Right lobe of liver (tissue), 4 donors: ENCODE measurements around the gene KRTAP9-8.

ENCODE experiments used
- CTCF ChIP-seq, 4 donors: fragments of 200-600 bp in 3 of 4; fragments of 450-650 bp in 1 of 4; IDR thresholded peaks; one replicate each; pipeline versions ENCODE4 v1.5.1 to v1.8.0; 2016 to 2022; ENCODE audit warnings: antibody characterized with exemption in 4 of 4, mild to moderate bottlenecking in 2 of 4
- POLR2A ChIP-seq: fragments of 450-650 bp; IDR thresholded peaks from one replicate; pipeline ENCODE4 v1.6.1; 2017; ENCODE audit warnings: antibody characterized with exemption, mild to moderate bottlenecking
- donor health status: DM: no; HTN: no; CAD: no.
- donor health status: DM: no; HTN: no; CAD: no.
- donor health status: DM: no; HTN: yes; CAD: no.

GRCh38 chr17:41256291-41256685, 18.5 kb downstream of the KRTAP9-8 start:
- TF ChIP-seq CTCF (IDR thresholded peaks at IDR 0.05) (no peak), POLR2A (no peak)
